ENCODE results near the gene INMT.

GRCh38 chr7:30770845-30771173 lies 18.9 kb downstream of the INMT start:
- TF ChIP-seq CTCF (conservative IDR thresholded peaks at IDR 0.05; ENCODE audit: low read length) = no peak
- TF ChIP-seq EZH2phosphoT487 (IDR thresholded peaks at IDR 0.05; ENCODE audit: borderline replicate concordance) = no peak
